GM18526 (cell line): Measurements from ENCODE around the gene PCDHGA11.

Source experiments
- POLR2A ChIP-seq: IDR thresholded peaks from 3 replicates; pipeline ENCODE4 v1.6.1; 2011; ENCODE audit not compliant: insufficient read length; ENCODE audit errors: extremely low read depth

PCDHGA11 gene

DNA sequence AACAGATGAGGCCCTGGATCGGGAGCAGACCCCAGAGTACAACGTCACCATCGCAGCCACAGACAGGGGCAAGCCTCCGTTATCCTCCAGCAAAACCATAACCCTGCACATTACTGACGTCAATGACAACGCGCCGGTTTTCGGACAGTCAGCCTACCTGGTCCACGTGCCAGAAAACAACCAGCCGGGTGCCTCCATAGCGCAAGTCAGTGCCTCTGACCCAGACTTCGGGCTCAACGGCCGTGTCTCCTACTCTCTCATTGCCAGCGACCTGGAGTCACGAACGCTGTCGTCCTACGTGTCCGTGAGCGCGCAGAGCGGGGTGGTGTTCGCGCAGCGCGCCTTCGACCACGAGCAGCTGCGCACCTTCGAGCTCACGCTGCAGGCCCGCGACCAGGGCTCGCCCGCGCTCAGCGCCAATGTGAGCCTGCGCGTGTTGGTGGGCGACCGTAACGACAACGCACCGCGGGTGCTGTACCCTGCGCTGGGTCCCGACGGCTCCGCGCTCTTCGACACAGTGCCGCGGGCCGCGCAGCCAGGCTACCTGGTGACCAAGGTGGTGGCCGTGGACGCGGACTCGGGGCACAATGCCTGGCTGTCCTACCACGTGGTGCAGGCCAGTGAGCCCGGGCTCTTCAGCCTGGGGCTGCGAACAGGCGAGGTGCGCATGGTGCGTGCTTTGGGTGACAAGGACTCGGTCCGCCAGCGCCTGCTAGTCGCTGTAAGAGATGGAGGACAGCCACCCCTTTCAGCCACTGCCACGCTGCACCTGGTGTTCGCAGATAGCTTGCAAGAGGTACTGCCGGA lies 1.6 kb upstream of the PCDHGA11 start:
- no peak for TF ChIP-seq POLR2A

DNA sequence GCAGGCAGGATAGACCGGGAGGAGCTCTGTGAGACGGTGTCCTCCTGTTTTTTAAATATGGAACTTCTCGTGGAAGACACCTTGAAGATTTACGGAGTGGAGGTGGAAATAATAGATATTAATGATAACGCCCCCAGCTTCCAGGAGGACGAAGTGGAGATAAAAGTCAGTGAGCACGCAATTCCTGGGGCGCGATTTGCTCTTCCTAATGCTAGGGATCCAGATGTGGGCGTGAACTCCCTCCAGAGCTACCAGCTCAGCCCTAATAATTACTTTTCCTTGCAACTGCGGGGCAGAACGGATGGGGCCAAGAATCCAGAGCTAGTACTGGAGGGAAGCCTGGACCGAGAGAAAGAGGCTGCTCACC lies 621 bp downstream of the PCDHGA11 start:
- TF ChIP-seq POLR2A, result no peak

DNA sequence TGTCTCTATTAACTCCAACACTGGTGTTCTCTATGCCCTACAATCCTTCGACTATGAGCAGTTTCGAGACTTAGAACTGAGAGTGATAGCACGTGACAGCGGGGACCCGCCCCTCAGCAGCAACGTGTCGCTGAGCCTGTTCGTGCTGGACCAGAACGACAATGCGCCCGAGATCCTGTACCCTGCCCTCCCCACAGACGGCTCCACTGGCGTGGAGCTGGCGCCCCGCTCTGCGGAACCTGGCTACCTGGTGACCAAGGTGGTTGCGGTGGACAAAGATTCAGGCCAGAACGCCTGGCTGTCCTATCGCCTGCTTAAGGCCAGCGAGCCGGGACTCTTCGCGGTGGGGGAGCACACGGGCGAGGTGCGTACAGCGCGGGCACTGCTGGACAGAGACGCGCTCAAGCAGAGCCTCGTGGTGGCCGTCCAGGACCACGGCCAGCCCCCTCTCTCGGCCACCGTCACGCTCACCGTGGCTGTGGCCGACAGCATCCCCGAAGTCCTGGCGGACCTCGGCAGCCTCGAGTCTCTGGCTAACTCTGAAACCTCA lies 2.0 kb downstream of the PCDHGA11 start:
- TF ChIP-seq POLR2A, result no peak

DNA sequence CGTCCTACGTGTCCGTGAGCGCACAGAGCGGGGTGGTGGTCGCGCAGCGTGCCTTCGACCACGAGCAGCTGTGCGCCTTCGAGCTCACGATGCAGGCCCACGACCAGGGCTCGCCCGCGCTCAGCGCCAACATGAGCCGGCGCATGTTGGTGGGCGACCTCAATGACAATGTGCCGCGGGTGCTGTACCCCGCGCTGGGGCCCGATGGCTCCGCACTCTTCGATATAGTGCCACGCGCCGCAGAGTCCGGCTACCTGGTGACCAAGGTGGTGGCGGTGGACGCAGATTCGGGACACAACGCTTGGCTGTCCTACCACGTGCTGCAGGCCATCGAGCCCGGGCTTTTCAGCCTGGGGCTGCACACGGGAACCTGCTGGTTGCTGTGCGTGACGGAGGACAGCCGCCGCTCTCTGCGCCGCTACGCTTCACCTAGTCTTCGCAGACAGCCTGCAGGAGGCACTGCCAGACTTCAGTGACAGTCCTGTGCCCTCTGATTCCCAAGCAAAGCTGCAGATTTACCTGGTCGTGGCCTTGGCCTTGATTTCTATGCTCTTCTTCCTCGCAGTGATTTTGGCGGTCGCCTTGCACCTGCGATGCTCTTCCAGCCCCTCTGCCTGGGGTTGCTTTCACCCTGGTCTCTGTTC lies 7.1 kb downstream of the PCDHGA11 start:
- TF ChIP-seq POLR2A, result no peak

DNA sequence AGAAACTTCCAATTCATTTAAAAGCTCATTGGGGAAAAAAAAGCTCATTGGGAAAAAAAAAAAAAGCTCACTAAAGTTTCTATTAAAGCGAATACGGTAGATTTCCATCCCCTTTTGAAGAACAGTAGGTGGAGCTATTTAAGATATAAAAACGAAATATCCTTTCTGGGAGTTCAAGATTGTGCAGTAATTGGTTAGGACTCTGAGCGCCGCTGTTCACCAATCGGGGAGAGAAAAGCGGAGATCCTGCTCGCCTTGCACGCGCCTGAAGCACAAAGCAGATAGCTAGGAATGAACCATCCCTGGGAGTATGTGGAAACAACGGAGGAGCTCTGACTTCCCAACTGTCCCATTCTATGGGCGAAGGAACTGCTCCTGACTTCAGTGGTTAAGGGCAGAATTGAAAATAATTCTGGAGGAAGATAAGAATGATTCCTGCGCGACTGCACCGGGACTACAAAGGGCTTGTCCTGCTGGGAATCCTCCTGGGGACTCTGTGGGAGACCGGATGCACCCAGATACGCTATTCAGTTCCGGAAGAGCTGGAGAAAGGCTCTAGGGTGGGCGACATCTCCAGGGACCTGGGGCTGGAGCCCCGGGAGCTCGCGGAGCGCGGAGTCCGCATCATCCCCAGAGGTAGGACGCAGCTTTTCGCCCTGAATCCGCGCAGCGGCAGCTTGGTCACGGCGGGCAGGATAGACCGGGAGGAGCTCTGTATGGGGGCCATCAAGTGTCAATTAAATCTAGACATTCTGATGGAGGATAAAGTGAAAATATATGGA lies 9.7 kb downstream of the PCDHGA11 start, which contains the start of gene PCDHGA12:
Gene PCDHGA12 (plus strand): TSS at position 176 of the 782 bp plus-strand sequence. CDS start 253 bp downstream, at position 429.
- TF ChIP-seq POLR2A, result no peak

- no peak for TF ChIP-seq POLR2A
Measured at GRCh38 chr5:141431286-141431685, 10.4 kb downstream of the PCDHGA11 start.

GRCh38 chr5:141434006-141434405 lies 13.2 kb downstream of the PCDHGA11 start:
- TF ChIP-seq POLR2A, result no peak

DNA sequence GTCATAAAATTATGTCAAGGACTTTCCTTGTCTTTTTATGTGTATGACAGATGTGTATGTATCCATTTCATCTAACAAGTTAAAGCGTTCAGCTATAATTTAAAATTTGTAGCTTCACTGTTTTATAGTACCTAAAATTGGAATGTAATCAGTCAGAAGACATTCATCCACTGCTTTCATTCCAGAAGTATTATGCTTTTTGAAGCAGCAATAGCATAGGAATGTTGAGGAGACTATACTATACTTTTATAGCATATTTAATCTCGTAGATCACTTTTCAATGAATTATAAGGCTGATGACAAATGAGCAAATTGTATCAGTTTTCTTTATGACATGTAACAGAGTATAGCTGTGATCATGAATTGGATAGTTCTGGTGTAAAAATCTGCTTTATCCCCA lies 16.4 kb downstream of the PCDHGA11 start:
- TF ChIP-seq POLR2A, result no peak

- no peak for TF ChIP-seq POLR2A
Measured at GRCh38 chr5:141439411-141440141, 18.7 kb downstream of the PCDHGA11 start.

DNA sequence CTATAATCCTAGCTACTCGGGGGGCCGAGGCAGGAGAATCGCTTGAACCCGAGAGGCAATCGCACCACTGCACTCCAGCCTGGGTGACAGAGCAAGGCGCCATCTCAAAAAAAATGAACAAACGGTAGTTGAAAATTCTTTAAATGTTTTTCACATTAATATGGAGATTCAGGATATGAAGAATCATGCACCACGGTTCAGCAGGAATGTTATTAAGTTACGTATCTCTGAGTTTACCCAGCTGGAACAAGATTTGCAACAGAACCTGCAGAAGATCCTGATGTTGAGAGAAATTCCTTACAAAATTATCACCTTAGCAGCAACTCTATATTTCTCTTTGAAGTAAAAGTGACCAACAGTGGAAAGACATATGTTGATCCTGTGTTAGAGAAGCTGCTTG lies 19.5 kb downstream of the PCDHGA11 start:
- no peak for TF ChIP-seq POLR2A

DNA sequence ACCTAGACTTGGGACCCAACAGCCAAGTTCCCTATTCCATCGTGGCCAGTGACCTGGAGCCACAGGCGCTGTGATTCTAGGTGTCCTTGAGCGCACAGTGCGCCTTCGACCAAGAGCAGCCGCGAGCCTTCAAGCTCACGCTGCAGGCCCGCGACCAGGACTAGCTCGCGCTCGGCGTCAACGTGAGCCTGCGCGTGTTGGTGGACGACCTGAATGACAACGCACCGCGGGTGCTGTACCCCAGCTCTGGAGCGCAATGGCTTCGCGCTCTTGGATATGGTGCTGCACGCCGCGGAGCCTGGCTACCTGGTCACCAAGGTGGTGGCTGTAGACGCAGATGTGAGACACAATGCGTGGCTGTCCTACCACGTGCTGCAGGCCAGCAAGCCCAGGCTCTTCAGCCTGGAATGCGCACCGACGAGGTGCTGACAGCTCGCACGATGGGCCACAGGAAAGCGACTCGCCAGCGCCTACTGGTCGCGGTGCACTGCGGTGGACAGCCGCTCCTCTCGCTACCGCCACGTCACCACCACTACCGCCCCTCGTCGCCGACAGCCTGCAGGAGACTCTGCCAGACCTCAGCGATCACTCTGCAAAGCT lies 20.8 kb downstream of the PCDHGA11 start:
- no peak for TF ChIP-seq POLR2A

DNA sequence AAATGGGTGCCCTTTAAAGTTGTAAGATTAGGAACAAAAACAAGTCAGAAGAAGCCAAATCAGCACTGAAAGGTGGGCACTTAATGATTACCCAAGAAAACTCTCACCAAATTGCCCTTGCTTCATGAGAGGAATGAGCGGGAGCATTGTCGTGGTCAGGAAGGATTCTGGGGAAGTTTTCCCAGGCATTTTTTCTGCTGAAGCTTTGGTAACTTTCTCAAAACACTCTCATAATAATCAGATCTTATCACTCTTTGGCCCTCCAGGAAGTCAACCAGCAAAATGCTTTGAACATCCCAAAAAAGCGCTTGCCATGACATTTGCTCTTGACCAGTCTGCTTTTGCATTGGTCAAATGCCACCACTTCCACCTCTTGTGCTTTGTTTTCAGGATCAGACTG lies 44.5 kb downstream of the PCDHGA11 start:
- TF ChIP-seq POLR2A, result no peak
